DMS79 treated with DMSO at 0.1 percent for 48 hours (cell line): ENCODE results near the gene HLA-B.

Experiments used
- DNase-seq: peaks from one replicate; lab custom pipeline; 2025; lab: John Stamatoyannopoulos, UW

The HLA-B gene

GRCh38 chr6:31305703-31306219, 51.2 kb downstream of the HLA-B start:
- no peak for DNase-seq

GRCh38 chr6:31304683-31305082, 52.3 kb downstream of the HLA-B start:
- DNase-seq: no peak
